HG03196 (cell line): ENCODE measurements around the gene DENND5B.
"Not testable (repeated sequence)": the region's sequence is repeated elsewhere in the genome, so short reads cannot be mapped to it uniquely, and the experiment has no call there.

Experiments used
- ATAC-seq: cut with Tn5 transposase; IDR thresholded peaks from one replicate; pipeline ENCODE4 v1.9.1; 2021; ENCODE audit not compliant: unreplicated experiment

Gene DENND5B

DNA sequence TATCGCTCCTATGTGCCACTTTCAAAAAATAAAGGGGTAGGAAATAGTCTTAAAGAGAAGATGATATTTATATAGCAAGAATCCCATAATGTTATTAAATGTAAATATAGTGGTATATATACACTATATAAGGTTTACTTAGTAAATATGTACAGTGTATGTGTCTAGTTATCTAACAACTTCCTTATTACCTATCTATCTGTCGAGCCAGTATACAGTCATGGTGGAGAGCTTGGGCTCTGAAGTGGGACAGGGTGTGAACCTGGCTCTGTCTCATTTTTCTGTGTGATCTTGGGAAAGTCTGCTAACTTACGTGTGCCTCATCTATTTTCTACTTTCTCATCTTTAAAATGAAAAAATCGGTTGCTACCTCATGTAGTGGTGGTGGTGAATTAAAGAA, 202.2 kb downstream of the DENND5B start:
- no peak for ATAC-seq

DNA sequence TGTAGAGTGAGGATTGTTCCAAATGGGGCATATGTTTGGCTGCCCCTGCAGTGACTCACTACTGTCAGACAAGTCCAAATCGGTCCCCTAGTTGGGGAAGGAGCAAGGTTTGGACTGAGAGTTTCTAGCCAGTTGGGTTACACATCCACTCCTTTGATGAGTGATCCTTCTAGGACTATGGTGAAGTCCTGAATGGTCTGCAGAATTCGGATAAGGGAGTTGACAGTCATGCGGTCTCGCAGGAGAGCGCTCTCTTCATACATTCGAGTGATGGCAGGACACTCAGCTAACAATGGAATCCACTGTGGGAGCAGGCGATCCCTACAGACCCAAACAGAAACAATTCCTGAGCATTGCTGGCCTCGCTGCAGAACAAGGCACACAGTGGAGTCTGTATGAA, 203.5 kb downstream of the DENND5B start:
- ATAC-seq = no peak

DNA sequence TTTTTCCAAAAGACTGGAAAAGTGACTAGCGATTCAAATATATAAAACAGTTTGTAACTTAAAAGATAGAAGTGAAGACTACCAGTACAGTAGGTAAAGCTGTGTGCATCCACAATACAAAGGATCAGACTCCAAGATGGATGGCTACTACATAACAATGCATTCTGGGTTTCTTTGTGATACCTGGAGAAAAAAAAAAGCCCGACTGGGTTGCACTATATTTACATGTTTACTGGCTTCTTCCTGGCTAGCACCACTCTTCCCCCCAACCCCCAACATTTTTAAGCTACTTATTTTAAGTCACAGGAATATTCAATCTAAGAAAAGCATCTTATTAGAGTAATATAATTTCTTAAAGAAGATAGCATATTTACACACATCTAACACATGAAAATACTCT, 203.9 kb downstream of the DENND5B start:
- no peak for ATAC-seq

DNA sequence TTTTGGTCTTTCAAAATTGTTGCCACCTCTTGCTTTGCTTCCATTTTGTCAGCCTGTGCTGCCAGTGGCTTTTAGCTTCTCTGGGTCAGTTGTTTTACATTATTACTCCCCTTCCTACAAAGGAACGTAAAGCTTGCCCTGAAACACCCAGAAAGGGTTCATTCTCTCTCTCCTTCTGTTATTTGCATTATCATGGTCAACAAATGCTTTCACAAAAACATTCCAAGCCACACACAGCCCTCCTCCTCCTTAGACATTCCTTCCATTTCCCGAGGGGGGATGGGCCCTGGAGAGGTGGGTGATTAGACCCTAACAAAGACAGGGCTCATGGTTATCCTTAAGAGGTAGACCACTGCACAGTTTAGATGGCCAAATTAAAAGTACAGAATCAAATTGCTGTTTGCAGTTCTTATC, 204.6 kb downstream of the DENND5B start:
- no peak for ATAC-seq

DNA sequence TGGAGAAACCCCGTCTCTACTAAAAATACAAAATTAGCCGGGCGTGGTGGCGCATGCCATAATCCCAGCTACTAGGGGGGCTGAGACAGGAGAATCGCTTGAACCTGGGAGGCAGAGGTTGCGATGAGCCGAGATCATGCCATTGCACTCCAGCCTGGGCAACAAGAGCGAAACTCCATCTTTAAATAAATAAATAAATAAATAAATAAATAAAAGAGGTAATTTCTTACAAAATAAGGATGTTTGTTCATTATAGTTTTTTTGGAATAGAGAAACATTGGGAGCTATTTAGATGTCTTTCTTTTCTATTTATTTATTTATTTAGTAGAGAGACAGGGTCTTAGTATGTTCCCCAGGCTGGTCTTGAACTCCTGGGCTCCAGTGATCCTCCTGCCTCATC, 213.7 kb downstream of the DENND5B start:
- ATAC-seq = not testable (repeated sequence)

DNA sequence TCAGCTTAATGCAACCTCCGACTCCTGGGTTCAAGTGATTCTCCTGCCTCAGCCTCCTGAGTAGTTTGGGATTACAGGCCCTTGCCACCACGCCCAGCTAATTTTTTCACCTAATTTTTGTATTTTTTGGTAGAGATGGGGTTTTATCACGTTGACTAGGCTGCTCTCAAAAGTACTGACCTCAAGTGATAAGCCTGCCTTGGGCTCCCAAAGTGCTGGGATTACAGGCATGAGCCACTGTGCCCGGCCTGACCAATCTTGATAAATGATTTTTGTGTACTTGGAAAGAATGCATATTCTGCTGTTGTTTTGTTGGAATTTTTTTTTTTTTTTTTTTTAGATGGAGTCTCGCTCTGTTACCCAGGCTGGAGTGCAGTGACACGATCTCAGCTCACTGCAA, 215.5 kb downstream of the DENND5B start:
- not testable (repeated sequence) for ATAC-seq

DNA sequence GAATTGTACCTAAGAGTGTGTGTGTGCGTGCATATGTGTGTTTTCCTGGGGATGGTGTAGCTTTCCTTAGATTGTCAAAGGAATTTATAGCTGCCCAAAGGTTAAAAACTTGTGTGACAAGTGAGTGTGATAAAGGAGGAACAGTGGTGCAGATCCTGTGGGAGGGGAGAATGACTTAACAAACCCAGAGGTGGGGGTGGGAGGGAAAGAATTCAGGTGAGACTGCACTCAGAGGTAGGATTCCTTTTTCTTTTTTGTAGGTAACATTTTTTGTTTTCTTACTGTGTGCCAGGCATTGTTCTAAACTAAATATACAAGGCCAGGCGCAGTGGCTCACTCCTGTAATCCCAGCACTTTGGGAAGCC, 219.7 kb downstream of the DENND5B start:
- ATAC-seq = no peak

DNA sequence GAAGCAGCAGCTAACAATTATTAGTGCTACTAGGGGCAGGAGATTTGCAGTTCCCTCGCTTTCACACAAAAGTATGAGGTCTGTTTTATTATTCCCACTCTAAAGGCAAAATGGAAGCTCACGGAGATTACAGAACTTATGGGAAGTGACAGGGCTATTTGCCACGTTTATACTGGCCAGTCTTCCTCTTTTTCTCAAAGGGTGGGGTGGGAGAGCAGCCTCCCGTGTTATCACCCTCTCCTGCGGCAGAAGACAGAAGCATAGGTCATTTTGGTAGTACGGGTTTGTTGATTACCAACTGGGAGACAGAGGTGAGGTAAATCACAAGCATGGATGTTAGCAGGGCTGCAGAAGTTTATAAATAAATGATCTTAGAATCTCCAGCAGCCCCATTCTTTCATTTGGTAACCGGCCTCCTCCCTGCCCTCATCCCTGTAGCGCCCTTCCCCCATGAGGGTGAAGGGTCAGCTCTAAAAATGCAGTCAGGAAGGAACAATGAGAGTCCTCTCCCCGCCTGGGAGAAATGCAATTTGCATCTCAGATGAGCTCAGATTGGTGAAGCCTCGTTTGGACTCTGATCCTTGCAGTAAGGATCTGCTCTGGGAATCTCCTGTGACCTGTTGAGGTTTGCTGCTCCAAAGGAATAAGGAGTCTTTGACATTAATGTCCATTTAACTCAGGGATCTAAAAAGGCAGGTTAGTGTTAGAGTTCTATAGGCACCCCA, 220.2 kb downstream of the DENND5B start:
- no peak for ATAC-seq

DNA sequence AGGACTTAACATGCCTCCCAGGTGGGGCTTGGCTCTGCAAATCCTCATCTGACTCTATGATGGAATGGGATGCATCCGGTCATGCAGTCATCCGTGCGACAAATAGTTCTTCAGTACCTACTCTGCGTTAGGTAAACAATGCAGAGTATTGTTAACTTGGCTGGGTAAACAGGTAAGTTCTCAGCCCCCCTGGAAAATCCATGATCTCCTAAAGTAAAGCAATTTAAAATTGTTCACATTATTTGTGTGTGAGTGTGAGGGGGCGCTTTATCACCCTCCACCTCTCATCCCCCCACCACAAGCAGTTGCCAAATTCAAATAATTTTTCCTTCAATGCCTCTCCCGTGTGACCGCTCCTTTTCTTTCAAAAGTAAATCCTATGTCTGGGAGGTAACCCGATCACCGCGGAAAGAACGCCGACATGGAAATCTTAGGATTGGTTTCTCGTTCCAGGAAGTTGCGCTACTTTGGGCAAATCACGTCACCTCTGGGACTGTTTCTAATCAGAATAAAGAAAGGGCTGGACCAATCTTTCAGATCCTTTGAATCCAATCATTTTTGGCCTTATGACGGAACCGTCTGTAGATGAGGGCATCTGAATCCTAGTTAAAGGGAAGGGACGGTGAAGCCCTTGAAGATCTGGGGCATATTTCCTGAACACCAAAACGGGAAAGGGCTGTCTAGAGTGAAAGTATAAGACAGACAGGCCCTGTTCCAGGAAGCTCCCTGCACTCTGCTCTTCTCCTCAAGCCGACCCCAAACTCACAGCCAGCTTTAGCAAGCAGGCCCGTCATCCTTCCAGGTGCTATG, 221.0 kb downstream of the DENND5B start:
- ATAC-seq = no peak

DNA sequence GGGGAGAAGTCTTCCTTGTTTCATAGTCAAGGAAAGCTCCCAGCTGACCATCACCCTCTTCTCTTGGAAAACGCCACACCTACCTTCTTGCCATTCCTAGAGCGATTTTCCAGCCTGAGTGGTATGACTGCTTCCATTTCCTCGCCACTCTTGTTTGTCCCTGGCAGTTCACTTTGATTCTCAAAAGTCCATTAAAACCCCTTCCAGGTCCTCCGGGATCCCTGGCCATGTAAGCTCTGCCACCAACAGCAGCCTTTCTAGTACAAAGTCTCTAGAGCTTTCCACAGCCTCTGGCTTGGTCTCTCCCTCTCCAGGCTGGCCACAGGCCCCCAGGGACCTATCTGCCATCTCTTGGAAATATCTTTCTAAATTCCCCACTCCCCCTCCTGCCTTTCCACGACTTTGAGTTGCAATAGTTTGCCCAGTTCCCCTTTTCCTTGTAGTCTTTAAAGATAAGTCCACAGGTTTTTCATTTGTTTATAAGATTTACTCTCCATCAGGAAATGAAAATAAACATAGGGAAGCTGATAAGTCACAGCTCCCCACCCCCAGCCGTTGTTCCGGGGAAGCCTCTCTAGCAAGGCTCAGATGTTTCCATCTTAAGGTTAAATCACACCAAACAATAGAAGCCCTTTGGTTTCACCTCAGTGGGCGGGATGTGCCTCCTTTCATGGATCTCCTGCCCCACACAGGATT, 222.1 kb downstream of the DENND5B start:
- no peak for ATAC-seq

DNA sequence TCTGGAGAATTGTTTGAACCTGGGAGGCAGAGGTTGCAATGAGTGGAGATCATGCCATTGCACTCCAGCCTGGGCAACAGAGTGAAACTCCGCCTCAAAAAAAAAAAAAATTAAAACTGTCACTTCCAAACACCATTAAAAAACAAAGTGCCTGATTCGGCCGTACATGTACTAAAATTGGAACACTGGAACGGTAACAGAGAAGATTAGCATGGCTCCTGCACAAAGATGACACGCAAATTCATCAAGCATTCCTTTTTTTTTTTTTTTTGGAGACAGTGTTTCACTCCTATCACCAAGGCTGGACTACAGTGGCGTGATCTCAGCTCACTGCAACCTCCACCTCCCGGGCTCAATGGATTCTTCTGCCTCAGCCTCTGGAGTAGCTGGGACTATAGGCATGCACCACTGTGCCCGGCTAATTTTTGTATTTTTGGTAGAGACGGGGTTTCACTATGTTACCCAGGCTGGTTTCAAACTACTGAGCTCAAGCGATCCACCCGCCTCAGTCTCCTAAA, 224.8 kb downstream of the DENND5B start:
- ATAC-seq = no peak

DNA sequence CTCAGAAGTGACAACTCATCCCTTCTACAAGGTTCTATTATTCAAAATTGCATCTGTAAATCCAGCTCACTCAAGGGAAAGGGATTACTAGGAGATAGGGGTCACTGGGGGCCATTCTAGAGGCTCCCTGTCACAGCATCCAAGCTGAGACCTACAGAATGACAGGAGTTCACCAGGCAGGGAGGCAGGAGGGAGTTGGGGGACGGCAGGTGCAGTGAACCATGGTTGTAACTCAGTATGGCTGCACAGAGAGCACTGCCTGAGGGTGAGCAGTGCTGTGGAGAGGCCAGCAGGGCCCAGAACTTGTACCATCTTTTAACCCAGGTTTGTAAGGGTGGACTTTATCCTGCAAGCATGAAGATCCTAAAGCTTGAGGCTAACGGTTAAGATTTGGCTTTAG, 227.1 kb downstream of the DENND5B start:
- ATAC-seq = no peak

DNA sequence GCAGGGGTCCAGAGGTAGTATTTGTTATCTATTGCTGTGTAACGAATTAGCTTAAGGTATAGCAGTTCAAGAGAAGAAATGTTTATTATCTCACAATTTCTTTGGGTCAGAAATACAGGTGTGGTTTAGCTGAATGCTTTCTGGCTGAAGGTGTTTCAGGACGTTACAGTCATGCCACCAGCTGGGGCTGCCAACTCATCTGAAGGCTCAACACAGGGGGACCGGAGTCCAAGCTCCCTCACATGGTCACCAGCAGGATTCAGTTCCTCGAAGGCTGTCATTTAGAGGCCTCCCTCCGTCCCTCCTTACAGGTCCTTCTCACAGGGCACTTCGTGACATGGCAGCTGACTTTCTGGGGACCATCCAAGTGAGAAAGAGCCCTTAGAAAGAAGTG, 227.5 kb downstream of the DENND5B start:
- ATAC-seq = no peak

DNA sequence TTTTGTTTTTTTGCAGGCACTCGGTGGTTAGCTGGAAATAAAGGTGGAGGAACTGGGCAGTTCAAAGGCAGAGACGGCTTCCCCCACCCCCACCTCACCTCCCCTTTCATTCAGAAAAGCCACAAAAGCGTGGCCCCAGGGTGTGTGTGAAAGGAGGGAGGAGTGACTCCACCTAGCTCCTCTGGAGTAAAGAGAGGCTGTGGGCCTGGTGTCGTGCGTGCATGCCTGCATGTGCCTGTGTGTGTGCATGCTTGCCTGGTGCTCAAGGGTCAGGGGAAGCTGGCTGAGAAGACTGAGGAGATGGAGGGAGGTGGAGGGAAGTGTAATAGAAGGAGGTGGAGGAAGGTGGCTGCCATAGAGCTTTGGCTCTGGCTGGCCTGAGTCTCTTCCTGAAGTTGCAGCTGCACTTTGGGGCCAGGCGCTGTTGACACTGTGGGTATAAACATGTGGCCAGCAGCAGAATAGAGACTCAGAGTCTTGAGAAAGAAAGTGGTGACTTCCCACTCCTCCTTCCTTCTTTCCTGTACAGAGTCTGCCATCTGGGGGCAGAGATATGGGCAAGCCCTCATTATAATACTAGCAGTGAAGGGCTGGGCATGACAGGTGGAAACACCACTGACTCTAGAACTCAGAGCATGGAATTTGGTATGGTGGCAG, 228.0 kb downstream of the DENND5B start:
- ATAC-seq = peak; percentile 66

DNA sequence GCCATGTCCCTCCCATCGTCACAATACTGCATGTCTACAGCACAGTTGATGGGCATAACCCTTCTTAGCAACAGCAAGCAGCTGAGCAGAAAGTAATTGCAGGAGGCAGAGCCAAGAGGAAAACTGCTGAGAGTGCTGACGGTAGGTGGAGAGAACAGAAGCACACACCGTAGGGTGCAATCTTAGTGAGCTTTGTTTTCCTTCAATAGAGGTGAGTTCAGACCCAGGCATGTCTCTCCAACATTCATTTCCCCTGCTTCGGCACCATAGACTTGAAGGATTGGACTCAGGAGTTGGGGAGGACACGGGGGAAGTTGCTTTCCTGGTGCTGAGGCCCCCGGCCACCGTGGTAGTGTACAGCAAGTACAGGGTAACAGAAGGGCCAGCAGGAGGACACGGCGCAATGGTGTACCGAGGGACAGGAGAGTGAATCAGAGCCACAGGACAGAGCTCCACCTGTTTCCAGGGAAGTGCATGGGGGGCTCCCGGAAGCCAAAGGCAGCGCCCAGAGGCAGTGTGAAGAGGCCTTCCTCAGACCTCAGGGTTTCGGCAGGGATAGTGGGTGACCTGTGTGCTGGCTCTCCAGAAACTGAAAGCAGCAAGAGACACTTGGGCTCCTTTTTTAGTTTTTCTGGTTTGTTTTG, 228.7 kb downstream of the DENND5B start:
- ATAC-seq = peak; percentile 40

DNA sequence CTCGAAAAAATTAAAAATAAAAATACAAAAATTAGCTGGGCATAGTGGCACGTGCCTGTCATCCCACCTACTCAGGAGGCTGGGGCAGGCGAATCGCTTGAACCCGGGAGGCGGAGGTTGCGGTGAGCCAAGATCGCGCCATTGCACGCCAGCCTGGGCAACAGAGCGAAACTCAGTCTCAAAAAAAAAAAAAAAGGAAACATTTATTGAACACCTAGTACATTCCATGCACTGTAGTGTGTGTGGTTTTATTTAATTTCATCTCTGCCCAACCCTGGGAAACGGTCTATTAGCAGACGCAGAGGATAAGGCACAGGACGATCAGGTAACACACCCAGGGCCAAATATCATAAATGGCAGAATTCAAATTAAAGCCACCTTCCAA, 229.2 kb downstream of the DENND5B start:
- no peak for ATAC-seq

DNA sequence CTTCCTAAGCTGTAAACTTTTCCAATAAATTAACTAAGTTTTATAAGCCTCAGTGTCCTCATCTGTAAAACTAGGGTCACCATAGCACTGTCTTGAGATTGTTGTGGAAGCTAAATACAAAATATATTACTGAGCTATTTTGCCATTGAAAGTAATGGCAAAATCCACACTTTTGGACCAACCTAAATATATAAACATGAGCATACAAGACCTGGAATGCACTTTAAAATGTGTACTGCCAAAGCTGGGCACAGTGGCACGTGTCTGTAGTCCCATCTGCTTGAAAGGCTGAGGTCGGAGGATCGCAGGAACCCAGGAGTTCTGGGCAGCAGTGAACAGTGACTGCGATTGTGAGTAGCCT, 235.2 kb downstream of the DENND5B start:
- ATAC-seq = no peak

DNA sequence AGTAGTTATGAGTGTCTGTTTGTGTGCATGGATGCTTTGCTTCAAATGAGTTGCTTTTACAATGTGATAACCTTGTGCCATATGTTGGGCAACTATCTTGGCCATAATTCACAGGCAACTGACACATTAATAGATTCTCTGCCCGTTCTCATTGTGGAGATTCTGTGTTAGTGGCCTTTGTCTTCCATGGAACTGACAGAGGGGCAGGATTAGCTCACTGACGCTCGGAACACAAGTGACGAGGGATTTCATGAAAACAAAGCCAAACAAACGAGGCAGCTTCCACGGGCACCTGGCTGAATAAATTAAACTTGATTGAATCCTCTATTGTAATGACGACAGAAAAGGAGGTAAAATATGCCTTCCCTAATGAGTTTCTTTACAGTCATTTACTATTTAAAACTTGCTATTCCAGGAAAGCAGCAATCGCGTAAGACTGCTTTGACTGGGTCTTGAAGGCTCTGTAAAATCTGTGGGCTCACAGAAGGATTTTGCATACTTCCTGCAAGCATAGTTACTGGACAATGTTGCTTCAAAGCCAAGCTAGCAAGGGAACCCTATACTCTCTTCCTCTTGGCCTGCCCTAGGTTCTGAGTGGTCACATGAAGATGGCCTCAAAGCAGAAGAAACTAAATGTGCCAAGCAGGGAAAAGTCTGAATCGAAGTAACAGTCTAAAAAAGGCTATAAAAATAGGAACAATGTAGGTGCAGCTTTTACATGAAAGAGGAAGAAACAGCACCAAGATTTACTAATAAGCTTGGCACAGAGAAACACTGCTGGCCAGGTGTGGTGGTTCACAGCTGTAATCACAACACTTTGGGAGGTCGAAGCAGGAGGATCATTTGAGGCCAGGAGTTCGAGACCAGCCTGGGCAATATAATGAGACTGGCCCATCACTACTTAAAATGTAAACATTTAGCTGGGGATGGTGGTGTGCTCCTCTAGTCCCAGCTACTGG, 236.9 kb downstream of the DENND5B start:
- ATAC-seq = no peak

DNA sequence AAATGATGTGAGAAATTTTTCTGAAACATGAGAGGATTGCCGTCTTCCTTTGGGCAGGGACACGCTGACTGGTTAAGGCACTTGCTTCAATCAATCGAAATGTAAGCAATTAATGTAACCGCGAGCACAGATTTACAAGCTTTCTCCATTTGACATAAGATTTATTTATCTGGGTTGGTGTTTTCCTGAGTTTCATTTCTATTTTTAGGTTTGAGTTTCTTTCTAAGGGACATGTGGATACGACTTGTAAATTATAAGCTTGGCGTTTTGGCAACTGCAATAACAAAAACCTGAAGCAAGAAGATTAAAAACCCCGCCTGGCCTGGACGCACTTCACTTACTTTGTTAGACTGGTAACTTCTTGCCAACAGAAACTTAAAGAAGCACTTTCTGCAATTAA, 244.7 kb downstream of the DENND5B start:
- ATAC-seq = no peak

DNA sequence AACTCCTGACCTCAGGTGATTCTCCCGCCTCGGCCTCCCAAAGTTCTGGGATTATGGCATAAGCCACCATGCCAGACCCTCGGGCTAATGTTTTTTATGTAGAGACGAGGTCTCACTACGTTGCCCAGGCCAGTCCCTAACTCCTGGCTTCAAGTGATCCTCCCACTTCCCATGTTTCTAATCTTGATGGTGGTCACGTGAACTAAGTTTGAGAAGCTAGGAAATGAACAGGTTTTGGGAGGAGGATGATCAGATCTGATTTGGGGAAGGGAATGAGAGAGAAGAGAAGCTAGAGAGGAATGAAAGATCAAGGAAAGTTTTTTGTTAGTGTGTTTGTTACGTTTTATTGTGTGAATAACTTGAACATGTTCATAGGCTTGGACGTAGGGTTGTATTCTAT, 247.8 kb downstream of the DENND5B start:
- ATAC-seq = no peak
